ENCODE results near the gene ETV6.

ETV6 gene

DNA sequence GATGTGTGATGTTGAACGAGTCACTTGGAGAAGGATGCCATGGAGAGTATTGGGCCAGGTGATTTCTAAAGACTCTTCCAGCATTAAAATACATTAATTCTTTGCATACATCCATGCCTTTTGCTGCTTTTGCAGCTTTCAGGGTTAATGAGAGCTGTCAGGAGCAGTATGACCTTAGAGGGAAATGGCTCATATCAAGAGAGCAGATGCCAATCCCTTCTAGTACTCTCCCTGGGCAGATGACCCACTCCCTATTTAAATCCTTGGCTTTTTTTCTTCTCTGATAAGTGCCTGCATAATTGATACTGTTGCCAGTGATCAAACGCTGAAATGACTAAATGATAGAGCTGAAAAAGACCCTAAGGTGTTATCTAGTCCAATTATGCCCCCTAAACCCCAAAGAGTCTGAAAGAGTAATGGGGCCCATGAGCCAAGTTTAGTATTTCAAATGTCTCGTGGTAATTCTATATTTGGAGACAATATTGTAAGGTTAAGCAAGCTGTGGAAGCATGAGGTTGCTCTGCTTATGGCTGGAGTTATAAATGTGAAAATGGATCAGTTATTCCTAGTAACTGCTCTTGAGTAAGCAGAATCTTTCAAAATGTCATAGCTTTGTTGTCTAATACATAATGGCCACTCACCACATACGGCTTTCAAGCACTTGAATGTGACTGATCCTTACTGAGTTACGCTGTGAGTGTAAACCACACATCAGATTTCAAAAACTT is 137.3 kb downstream of the ETV6 start:
- no peak for DNase-seq

- DNase-seq = no peak
These were observed 138.0 kb downstream of the ETV6 start for GRCh38 chr12:11787437-11787836.

DNA sequence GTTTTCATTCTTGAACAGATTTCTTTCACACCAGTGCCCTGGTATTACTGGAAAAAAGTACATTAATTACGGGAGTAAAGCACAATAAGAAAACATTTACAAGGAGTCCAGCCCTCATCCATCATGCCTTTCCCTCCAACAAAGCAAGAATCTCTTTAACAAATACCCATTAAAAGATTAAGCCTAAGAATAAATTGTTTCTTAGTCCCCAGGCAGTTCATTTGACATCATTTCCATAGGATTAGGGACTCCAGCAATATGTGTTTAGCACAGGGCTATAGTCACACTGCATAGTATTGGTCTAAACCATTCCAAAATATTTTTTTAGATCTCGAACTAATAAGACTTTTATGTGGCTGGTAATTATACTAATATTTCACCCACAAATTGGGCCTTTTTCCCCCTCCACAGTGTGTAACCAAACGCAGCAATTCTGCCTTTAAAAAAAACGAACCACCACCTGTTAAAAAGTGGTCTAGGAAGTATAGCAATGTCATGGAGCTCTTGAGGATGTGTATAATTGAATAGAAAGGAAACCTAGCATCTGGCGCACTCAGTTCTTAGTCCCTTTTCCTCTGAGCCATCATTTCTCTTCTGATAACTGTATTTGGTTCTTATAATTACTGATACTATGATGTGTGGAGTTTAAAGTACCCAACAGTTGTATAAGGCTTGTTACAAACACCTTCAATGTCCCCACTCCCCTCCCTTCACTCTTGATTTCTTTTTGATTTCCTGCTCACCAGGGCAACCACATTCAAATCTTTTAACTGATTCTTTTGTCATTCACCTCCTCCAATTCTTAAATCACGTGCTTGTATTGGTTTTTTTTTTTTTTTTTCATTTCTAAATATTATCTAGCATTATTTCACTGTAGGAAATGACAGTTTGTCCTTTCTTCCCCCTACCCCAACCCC is 138.7 kb downstream of the ETV6 start:
- no peak for DNase-seq

- no peak for DNase-seq
These were observed 144.6 kb downstream of the ETV6 start for GRCh38 chr12:11793921-11794710.

DNA sequence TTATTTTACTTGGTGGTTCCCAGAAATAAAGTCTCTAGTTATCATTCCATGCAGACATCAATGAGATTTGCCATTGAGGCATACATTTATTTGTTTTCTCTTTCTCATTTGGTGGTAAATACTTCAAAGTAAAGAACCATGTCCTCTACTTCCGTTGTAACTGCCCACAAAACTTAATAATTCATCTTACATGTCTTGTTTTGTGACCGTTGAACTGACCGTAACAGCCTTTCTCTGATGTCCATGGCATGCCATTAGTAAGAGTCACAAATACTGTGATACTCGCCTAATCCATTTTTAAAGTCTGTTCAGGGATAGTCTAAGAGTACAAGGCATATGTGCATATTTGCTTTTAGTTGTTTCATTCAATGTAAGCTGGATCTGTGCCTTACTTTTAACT is 145.3 kb downstream of the ETV6 start:
- DNase-seq = peak; percentile 18

DNA sequence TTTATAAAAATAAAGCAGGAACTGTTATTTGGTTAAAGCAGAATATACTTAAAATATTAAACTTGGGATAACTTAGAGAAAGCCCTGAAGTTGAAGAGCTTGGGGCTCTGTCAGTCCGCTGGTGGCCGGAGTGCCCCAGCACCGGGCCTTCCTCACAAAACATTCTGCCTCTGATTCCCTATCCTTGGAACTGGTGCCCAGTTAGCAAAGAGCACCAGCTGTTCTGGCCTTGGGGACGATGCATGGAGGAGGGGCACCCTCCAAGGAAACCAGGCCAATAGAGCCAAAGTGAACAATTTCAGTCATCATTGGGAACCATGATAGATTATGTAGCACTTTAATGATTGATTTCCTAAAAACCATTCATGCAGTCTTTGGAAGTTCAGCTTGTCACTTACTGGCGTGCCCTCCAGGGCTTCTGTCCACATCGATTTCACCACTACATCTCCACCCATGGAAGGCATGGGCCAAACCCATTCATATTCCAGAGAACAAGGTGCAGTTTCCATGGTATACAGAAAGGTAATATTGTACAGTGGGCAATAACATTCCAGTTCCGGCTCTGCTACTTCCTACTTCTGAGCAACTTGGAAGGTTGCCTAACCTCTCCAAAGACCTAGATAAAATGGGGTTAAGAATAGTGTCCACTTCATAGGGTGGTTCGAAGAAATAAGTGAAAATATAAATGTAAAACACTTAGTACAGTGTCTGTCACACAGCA is 145.9 kb downstream of the ETV6 start:
- DNase-seq = no peak

- DNase-seq = peak; percentile 81
These were observed 146.5 kb downstream of the ETV6 start for GRCh38 chr12:11795913-11796459.

- peak; percentile 91 for DNase-seq
These were observed 147.9 kb downstream of the ETV6 start for GRCh38 chr12:11797317-11797913.

GRCh38 chr12:11798006-11798708 is 148.7 kb downstream of the ETV6 start:
- no peak for DNase-seq

GRCh38 chr12:11798856-11799501 is 149.5 kb downstream of the ETV6 start:
- peak; percentile 96 for DNase-seq

GRCh38 chr12:11799502-11799873 is 150.0 kb downstream of the ETV6 start:
- no peak for DNase-seq

GRCh38 chr12:11801643-11802042 is 152.2 kb downstream of the ETV6 start:
- DNase-seq = no peak

DNA sequence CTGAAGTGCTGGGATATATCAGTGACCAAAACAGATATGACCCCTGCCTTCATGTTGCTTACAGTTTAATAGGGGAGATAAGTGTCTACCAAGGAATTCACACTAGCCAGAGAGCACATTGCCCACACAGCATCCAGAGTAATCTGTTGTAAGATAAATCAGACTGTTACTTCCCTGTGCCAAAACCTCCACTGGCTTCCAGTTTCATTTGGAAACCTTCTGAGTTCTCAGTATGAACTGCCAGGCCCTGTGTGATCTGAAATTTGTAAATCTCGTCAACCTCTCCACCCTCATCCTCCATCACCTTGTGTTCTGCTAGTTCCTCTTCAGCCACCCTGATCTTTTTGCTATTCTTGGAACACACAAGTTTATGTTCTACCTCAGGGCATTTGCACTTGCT is 154.7 kb downstream of the ETV6 start:
- DNase-seq = no peak

GRCh38 chr12:11805043-11805442 is 155.6 kb downstream of the ETV6 start:
- no peak for DNase-seq

GRCh38 chr12:11805680-11806079 is 156.2 kb downstream of the ETV6 start:
- no peak for DNase-seq

DNA sequence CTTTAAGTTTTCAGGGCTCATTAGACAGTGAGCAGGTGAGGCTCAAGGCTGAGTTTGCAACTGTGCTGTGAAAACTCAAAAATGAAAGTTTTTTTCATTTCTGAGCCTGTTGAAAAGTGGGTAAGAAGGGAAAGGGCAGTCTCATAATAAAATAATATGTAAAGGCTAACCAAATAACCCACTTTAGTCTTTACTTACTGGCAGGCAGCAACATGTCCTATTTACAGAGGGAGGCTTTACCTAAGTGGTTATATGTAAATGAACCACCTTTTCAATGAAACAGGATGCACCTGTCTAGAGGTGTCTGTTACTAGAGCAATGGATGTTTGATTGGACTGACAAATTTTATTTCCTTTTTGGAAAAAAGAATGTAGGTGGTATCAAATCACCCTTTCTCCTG is 158.0 kb downstream of the ETV6 start:
- no peak for DNase-seq

DNA sequence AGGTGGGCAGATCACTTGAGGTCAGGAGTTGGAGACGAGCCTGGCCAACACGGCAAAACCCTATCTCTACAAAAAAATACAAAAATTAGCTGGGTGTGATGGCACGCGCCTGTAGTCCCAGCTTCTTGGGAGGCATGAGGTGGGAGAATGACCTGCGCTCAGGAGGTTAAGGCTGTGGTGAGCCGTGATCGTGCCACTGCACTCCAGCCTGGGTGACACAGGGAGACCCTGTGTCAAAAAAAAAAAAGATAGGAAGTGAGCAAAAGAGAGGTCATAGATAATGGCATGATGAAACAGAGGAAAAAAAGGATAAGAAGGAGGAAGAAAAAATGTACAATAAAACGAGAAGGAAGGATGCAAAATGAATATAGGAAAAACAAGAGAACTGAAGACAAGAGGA is 159.5 kb downstream of the ETV6 start:
- DNase-seq = no peak

- DNase-seq = no peak
These were observed 160.7 kb downstream of the ETV6 start for GRCh38 chr12:11810206-11810545.

DNA sequence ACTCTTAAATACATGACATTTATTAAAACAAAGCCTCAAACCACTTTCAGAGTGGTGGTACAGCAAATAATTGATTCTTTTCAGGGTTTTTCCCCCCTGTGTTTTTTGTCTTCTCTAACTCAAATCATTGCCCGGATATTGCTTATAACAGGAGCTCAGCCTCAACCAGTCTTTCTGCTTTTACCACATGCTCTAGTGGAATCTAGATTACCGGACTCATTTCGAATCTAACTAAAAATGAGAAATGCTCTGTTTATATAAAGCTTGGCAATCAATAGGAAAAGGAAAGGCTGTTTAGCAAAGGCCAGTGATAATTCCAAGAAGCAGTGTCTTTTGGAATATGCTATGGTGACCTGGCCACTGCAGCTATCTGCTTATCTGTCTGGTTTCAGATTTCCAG is 161.5 kb downstream of the ETV6 start:
- DNase-seq = no peak

DNA sequence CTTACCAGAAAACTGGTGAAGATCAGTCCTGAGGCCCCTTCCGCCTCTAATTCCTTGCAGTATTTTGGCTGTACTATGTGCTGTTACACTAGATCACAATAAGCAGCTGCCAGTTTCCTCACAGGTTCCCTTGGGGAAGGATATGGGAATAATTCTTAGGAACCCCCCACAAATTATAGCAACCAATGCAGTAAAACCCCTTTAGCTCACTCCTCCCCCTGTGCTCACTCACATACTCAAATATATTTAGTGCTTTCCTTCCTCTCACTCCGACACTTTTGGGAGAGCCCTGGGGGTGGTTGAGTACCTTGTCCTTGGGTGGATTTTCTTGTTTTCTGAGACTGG is 162.7 kb downstream of the ETV6 start:
- DNase-seq = no peak
